ENCODE measurements around the gene GUF1.

DNA sequence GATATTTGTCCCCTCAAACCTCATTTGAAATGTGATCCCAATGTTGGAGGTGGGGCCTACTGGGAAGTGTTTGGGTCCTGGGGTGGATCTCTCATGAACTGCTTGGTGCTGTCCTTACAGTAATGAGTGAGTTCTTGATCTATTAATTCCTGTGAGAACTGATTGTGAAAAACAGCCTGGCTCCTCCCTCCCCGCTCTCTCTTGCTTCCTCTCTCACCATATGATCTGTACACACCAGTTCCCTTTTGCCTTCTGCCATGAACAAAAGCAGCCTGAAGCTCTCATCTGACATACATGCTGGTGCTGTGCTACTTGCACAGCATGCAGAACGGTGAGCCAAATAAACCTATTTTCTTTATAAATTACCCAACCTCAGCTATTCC, 15.6 kb upstream of the GUF1 start:
- TF ChIP-seq FOXM1 (IDR thresholded peaks at IDR 0.05; ENCODE audit: borderline replicate concordance, low read depth) (no peak), EP300 (IDR thresholded peaks at IDR 0.05; ENCODE audit: borderline replicate concordance) (no peak), TAF1 (IDR thresholded peaks at IDR 0.05; ENCODE audit: low read depth) (no peak), CEBPB (IDR thresholded peaks at IDR 0.05) (no peak), TEAD4 (IDR thresholded peaks at IDR 0.05) (no peak), RAD21 (IDR thresholded peaks at IDR 0.05; ENCODE audit: low read depth) (no peak), YY1 (IDR thresholded peaks at IDR 0.05; ENCODE audit: low read depth) (no peak), ZBTB7A (IDR thresholded peaks at IDR 0.05; ENCODE audit: low read depth) (no peak), NFIC (IDR thresholded peaks at IDR 0.05) (no peak)
- TF ChIP-seq, protein P1, sequence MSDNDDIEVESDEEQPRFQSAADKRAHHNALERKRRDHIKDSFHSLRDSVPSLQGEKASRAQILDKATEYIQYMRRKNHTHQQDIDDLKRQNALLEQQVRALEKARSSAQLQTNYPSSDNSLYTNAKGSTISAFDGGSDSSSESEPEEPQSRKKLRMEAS (IDR thresholded peaks at IDR 0.05): no peak
- TF ChIP-seq, protein P2, sequence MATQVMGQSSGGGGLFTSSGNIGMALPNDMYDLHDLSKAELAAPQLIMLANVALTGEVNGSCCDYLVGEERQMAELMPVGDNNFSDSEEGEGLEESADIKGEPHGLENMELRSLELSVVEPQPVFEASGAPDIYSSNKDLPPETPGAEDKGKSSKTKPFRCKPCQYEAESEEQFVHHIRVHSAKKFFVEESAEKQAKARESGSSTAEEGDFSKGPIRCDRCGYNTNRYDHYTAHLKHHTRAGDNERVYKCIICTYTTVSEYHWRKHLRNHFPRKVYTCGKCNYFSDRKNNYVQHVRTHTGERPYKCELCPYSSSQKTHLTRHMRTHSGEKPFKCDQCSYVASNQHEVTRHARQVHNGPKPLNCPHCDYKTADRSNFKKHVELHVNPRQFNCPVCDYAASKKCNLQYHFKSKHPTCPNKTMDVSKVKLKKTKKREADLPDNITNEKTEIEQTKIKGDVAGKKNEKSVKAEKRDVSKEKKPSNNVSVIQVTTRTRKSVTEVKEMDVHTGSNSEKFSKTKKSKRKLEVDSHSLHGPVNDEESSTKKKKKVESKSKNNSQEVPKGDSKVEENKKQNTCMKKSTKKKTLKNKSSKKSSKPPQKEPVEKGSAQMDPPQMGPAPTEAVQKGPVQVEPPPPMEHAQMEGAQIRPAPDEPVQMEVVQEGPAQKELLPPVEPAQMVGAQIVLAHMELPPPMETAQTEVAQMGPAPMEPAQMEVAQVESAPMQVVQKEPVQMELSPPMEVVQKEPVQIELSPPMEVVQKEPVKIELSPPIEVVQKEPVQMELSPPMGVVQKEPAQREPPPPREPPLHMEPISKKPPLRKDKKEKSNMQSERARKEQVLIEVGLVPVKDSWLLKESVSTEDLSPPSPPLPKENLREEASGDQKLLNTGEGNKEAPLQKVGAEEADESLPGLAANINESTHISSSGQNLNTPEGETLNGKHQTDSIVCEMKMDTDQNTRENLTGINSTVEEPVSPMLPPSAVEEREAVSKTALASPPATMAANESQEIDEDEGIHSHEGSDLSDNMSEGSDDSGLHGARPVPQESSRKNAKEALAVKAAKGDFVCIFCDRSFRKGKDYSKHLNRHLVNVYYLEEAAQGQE (IDR thresholded peaks at IDR 0.05; ENCODE audit: low read depth): no peak
- TF ChIP-seq, protein P3, sequence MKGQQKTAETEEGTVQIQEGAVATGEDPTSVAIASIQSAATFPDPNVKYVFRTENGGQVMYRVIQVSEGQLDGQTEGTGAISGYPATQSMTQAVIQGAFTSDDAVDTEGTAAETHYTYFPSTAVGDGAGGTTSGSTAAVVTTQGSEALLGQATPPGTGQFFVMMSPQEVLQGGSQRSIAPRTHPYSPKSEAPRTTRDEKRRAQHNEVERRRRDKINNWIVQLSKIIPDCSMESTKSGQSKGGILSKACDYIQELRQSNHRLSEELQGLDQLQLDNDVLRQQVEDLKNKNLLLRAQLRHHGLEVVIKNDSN (IDR thresholded peaks at IDR 0.05): no peak
